Fibroblast of lung (primary cell): Measurements from ENCODE around the gene ABCB11.

Source experiments
- CTCF ChIP-seq, 2 donors: IDR thresholded peaks in 1 of 2; conservative IDR thresholded peaks in 1 of 2; 1 replicate in 1 of 2; 2 replicates in 1 of 2; pipeline ENCODE4 v1.5.1; 2011 to 2012; ENCODE audit warnings: low read length in 2 of 2, control low read depth in 1 of 2, inconsistent platforms in 1 of 2, low read depth in 1 of 2, mild to moderate bottlenecking in 1 of 2
- EZH2 ChIP-seq: IDR thresholded peaks from 2 replicates; pipeline ENCODE4 v1.5.1; 2012; ENCODE audit warnings: low read length, control low read depth, mild to moderate bottlenecking; ENCODE audit errors: missing control alignments

GRCh38 chr2:168999668-169000213, 31.4 kb downstream of the ABCB11 start:
- TF ChIP-seq CTCF (conservative IDR thresholded peaks at IDR 0.05 in 1 of 2, IDR thresholded peaks at IDR 0.05 in 1 of 2; ENCODE audit: low read depth in 1 of 2, low read length in 2 of 2) (no peak), EZH2 (no peak)
